Fibroblast of villous mesenchyme (primary cell): ENCODE measurements around the gene SMIM8. TPM values are rescaled to one million over a fixed set of nuclear protein-coding genes. Genes with fewer than 3 reads are reported as not detected.

ENCODE experiments used
- DNase-seq: peaks from one replicate; pipeline ENCODE4 v3.0.0-alpha.2; 2010; ENCODE audit warnings: low read depth
- H3K4me3 ChIP-seq: 2 replicates; pipeline ENCODE4 v1.5.1; 2011; ENCODE audit warnings: low read depth, mild to moderate bottlenecking, low read length
- CTCF ChIP-seq: IDR thresholded peaks from 2 replicates; pipeline ENCODE4 v1.5.1; 2012; ENCODE audit warnings: low read depth, mild to moderate bottlenecking, low read length; ENCODE audit not compliant: insufficient read depth
- total RNA-seq: library from RNA; depleted of rRNA; stranded (reverse); fragments of >200 nt; gene quantifications from 2 replicates; pipeline ENCODE4 v1.2.3, GENCODE V29; 2012

SMIM8 gene
- total RNA-seq, 1 donor, result 5.6 TPM

GRCh38 chr6:87378947-87379346 is 56.6 kb downstream of the SMIM8 start:
- TF ChIP-seq CTCF, result no peak
- H3K4me3 ChIP-seq, result no peak overlapping the region
- DNase-seq, result no peak

DNA sequence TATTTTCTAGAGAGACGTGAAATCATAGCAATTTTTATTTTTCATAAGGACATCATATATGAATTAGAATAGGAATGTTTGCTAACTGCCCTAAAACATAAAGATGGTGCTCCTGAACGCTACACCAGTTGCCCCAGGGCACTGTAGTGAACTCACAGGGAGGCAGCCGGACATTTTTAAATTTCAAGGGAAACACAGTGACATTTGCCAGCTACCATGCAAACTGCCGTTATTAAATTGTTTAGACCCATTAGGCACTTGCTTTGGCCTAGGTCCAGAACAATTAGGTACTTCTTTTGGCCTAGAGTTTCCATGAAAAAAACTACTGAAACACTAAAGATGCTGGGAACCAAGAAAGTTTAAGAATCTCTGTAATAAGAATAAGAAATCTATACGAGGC is 60.5 kb downstream of the SMIM8 start:
- no peak for DNase-seq
- no peak for TF ChIP-seq CTCF
- H3K4me3 ChIP-seq, result no peak overlapping the region

DNA sequence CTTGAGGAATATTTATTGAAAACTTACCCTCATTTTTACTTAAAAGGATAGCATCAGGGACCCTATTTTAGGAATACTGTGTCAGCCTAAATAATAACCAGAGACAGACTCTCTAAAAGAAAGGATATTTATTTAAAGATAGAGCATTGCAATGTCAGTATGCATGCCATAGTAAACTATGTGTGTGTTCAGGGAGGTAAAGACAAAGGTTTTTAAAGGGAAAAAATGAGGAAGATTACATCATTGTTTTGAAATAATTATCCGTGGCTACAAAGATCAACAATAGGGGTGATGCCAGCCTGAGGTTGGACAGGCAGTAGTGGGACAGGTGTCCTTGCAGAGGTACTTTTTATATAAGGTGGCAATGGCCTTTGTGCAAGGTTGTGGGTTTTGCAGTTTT is 61.6 kb downstream of the SMIM8 start:
- no peak for DNase-seq
- H3K4me3 ChIP-seq, result no peak overlapping the region
- TF ChIP-seq CTCF, result no peak

- TF ChIP-seq CTCF, result no peak
- H3K4me3 ChIP-seq, result no peak overlapping the region
- DNase-seq, result no peak
Observed at GRCh38 chr6:87384449-87384848, 62.1 kb downstream of the SMIM8 start.

GRCh38 chr6:87391334-87391733 is 68.9 kb downstream of the SMIM8 start:
- H3K4me3 ChIP-seq, result no peak overlapping the region
- peak; percentile 63 for TF ChIP-seq CTCF
- peak; percentile 38 for DNase-seq

Other genes starting within 250 kb of the SMIM8 start
- gene CGA, start 227.5 kb upstream of the SMIM8 start, total RNA-seq, result 0.32 TPM in 1 of 2 replicates, not detected in the other
- gene ZNF292, start 167.0 kb upstream of the SMIM8 start, total RNA-seq, result 27.7 and 32.8 TPM in 2 replicates
- 0.43 and 0.97 TPM in 2 replicates for gene GJB7, start 6.7 kb downstream of the SMIM8 start, total RNA-seq
- 2.6 and 2.9 TPM in 2 replicates for gene C6orf163, start 22.2 kb downstream of the SMIM8 start, total RNA-seq
- gene CFAP206, start 85.4 kb downstream of the SMIM8 start, total RNA-seq, result 0.86 TPM in 1 of 2 replicates, not detected in the other
- gene SLC35A1, start 150.4 kb downstream of the SMIM8 start, total RNA-seq, result 10.0 and 18.6 TPM in 2 replicates